Hematopoietic multipotent progenitor cell treated with erythropoietin and hydrocortisone succinate and interleukin-3 and kit ligand, for 8 days (in vitro differentiated cells): Measurements from ENCODE around the gene PMEPA1.
A peak's percentile ranks its signal among the peaks of the same experiment; 100 is the strongest.

ENCODE experiments used
- DNase-seq: peaks from one replicate; pipeline ENCODE4 v3.0.0-alpha.2; 2015

Gene PMEPA1

DNA sequence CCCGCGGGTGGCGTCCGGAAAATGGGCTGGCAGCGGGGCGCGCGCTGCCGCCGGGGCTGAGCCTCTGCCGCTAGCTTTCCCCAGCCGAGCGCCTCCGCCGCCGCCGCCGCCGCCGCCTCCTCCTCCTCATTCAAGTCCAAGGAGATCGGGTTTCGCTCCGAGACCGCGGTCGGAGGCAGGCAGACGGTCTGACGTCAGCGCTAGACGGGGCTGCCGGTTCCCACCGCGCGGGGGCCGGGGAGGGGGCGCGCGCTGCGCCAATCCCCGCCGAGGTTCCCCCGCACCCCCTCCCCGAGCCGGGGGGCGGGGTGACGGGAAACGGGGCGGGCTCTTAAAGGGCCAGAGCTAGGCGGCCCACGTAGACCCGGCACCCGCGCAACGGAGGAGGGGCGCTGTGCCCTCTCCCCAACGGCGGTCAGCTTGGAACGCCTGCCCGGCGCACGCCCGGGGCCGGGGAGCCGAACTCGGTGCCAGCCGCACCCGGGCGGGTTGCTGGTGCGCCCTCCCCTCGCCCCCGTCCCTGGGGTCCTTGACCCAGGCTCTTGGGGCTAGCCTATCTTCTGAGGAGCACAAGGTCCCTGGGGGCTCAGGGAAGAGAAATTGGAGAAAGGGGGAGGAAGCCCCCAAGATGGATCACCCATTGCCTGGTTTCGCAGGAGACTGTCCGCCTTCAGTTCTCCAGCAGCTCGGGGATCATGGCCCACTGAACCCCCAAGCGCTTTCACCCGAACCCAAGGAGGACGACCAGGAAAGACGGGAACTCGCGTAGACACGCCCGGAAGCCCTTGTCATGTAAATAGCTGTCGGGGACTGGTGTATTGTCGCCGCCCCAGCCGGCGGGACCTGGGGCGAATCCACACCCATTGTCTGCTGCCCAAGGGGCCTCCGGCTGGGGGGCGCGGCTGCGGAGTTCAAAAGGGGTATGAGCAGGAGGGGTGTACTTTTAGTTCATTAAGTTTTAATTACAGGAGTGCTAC lies at the start of gene PMEPA1:
Gene PMEPA1 (minus strand): TSS at position 193 of the 977 bp plus-strand sequence. CDS start 433 bp downstream, outside the sequence.
- peak; percentile 55 for DNase-seq

DNA sequence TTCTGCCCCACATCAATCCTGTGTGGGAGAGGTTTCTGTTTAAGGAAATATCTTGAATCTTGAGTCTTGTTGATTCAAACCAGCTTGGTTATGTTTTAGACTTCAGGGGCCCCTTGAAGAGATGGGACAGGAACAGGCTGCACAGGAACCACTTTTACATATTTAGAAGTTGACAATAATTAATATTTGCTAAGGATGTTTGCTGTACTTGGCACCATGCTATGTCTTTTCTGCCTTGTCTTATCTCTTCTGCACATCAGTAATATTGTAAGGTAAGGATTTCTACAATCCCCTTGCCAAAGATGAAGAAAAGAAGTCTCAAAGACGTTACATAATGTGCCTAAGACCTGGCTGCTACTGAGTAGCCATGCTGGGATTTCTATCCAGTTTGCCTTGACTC lies 48.0 kb upstream of the PMEPA1 start:
- DNase-seq: no peak

DNA sequence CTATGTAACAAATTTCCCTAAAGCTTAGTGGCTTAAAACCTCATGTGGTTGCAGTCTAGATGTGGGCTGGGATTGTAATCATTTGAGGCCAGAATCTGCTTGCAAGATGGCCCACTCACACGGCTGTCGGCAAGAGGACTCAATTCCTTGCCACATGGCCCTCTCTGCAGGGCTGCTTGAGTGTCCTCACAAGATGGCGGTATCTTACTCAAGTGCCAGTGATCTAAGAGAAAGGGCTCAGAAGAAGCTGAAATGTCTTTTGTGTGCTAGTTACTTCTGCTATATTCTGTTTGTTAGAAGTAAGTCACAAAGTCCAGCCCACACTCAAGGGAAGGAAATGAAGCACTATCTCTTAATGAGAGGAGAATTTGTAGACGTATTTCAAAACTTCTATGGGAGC lies 47.1 kb upstream of the PMEPA1 start:
- no peak for DNase-seq

DNA sequence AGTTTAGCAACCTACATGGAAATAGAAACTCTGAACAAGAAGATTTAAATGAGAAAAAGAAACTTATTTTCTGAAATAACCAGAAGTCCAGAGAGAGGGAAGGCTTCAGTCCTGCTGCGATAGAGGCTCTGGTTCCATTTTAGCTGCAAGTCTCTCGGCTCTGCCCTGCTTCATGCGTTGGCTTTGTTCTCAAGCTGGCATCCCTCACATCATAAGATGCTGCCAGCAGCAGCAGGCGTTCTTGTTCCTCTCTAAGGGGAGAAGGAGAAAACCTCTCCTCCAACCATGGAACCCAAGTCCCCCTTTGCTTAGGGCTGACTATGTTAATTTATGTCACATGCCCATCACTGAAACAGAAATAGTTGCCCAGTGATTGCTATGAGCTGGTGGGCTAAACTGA lies 46.4 kb upstream of the PMEPA1 start:
- DNase-seq: no peak

DNA sequence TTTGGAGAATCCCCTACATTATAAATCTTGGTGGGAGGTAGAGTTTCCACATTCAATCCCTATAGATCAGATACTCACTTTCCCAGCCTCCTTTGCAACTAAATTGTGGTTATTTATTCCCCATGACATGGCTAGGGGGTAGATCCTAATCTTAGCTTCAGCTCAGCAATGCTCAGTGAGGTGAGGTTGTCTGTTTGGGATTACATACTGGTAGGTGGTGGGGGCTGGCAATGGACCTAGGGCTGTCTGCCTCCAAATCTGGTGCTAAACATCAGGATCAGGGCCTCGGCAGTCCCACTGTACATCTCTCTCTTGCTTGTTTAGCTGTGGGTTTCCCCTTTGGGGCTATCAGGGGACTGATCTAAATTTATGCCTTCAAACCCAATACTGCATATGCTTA lies 45.8 kb upstream of the PMEPA1 start:
- DNase-seq: no peak

DNA sequence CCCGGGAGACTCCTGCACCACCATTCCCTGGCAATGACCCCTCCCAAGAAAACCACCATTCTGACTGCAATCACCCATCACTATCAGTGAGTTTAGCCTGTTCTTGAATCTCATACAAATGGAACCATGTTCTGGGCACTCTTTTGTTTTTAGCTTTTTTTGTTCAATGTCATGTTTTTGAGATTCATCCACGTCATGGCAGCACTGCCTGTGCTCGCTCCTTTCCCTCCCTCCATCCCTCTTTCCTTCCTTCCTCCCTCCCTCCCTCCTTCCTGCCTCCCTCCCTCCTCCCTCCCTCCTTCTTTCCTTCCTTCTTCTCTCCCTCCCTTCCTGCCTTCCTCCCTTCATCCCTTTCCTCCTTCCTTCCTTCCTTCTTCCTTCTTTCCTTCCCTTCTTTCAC lies 44.4 kb upstream of the PMEPA1 start:
- no peak for DNase-seq

DNA sequence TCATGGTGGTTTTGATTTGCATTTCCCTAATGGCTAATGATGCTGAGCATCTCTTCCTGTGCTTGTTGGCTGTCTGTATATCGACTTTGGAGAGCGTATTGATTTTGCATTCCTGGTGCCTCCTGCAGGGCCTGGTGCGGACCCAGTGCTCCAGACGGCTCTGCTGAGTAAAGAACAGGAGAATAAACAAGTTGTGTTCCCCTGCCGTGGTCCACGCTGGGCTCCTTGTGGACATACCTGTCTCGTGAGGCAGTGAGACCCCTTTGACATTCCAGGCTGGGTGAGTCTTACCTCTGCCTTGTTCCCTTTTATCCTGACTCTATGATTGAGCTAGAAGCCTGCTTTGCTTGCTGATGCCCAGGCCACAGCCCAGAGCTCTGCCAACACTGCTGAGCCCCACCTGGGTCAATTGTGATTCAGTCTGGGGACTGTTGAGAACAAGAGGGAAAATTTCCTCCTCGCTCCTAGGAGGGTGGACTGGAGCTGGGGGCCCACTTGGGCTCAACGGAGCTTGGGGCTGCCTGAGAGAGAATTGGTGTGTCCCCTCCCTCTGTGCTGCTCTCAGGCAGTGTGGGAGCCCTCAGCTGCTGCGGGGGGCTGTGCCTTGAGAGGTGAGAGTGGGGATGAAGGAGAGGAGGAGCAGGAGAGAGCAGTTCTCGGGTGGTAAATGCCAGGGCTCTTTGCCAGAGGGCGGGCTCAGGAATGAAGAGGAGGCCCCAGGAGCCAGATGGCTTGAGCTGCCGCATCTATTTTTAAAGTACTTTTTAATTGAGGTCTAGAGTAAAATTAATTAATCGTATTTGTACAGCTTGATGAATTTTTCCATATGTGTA lies 43.7 kb upstream of the PMEPA1 start:
- DNase-seq: no peak

- no peak for DNase-seq
Observed at GRCh38 chr20:57751411-57751810, 41.6 kb upstream of the PMEPA1 start.

GRCh38 chr20:57749869-57750268 lies 40.1 kb upstream of the PMEPA1 start:
- DNase-seq: no peak

- no peak for DNase-seq
Observed at GRCh38 chr20:57749131-57749690, 39.4 kb upstream of the PMEPA1 start.

- peak; percentile 47 for DNase-seq
Observed at GRCh38 chr20:57748601-57749130, 38.9 kb upstream of the PMEPA1 start.

DNA sequence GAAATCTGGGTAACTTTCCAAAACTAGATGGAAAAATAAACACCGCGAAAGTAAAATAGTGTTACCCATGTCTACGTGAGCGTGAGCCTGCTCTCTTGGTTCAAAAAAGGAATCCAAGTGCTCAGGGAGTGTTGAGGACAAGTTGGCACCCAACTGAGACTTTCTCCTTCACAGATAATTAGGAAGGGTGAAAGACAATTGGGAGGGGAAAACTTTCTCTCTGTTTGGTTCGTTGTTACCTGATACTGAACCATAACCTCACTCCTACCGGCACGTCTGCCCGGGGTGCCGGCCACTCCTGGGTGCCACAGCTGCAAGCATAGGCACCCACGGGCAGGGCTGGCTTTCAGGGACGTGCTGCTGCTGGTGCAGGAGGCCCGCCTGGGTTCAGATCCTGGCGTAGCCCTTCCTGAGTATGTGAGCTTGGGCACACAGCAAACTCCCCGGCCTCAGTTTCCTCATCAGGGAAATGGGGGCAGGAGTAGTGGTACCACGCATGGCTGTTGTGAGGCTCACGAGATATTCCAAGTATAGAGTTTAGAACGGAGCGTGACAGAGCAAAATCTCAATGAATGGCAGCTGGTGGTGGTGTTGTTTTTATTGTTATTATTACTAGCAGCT lies 38.2 kb upstream of the PMEPA1 start:
- DNase-seq: no peak

DNA sequence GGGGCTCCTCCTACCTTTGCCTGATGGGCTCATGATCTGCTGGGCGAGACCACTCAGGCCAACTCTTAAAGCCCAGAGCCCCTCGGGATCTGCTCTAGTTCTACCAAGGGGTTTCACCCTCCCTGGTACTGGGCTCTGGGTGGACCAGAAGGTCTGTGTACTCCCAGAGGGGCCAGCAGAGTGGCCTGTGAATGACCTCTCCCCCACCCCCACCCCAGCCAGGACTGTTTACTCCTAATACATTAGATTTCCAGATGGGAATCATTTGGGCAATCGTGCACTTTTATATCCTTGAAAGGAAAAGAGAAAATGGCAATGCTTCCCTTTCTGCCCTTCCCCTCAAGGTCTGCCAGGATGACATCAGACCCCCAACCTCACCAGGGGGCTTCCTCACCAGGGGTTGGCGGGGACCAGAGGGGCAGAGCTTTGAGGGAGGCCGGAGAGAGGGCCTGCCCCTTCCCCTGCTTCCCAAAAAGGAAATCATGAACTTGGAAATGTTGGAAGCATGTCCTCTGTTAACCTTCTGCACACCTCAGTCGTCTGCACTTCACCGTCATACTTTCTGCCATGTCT lies 37.1 kb upstream of the PMEPA1 start:
- no peak for DNase-seq

DNA sequence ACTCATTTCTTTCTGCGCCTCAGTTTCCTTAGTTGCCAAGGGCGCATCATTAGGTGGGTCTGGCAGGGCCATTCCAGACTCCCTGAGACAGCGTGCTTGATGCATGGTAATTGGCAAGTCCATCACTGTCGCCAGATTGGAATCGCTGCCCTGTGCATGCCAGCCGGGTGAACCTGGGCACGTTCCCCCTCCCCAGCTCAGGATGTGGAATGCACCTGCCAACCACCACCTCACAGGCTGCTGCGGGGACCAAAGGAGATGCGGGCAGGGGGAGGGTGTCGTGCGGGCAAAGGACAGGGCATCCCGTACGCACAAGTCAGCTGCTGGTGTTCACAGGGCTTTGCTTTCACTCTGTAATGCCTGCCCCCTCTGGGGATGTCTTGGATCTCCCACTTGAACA lies 36.4 kb upstream of the PMEPA1 start:
- no peak for DNase-seq

DNA sequence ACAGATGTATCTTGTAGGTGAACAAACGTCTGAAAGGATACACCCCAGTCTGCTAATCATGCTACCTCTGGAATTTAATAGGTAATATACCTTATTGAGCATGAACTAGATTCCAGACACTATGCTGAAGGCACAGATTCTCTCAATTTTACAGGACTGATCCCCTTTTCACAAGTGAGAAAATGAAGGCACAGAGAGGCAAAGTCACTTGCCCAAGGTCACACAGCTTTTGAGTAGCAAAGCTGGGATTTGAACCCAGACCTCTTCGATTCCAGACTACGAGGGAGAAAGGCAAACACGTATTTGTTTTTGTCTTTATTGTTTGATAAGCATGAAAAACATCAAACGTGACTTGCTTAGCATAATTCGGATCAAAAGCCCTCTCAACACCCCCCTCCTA lies 34.4 kb upstream of the PMEPA1 start:
- DNase-seq: no peak

DNA sequence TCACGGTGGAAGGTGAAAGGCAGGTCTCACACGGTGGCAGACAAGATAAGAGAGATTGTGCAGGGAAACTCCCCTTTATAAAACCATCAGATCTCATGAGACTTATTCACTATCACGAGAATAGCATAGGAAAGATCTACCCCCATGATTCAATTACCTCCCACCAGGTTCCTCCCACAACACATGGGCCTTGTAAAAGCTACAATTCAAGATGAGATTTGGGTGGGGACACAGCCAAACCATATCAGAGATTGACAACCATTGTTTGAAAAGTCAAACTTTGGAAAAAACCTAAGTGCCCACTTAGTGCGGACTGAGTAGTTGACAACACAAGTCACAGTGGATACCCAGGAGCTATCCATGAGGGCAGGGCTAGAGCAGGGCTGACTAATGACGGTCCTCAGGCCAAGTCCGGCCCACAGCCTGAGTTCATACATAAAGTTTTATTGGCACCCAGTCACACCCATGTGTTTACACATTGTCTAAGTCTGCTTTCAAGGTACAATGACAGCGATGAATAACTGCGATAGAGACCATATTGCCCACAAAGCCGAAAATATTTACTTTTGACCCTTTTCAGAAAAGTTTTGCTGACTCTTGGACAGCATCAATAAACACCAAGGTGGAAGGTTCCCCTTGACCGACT lies 33.8 kb upstream of the PMEPA1 start:
- no peak for DNase-seq

DNA sequence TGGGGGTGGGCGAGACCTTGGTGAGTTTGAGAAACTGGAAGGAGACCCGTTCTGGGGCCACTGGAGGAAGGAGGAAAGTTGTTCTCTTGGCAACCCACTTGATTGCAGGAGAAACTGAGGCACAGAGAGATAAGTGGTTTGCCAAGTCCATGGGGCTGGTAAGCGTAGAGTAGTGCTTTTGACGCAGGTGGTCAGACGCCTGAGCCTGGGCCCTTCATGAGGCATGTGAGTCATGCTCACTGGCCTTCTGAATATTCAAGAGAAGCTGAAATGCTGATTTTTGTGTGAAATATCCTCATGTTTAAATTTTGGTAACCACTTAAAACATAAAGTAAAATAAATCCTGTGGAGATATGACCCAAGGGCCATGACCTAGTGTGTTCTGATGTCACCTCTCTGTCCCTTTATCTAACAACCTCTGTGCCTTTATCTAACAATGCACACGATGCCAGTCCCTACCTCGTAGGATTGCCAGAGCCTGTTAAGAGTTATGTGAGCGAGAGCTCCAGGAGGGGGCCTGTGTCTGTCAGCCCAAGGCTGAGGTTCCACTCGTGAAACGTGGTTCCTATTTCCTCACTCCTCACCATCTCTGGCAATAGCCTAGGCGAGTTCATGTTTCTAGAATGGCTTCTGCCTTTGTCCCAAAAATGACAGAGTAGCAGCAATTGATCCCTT lies 32.8 kb upstream of the PMEPA1 start:
- peak; percentile 33 for DNase-seq

GRCh38 chr20:57738484-57738883 lies 28.7 kb upstream of the PMEPA1 start:
- DNase-seq: no peak

DNA sequence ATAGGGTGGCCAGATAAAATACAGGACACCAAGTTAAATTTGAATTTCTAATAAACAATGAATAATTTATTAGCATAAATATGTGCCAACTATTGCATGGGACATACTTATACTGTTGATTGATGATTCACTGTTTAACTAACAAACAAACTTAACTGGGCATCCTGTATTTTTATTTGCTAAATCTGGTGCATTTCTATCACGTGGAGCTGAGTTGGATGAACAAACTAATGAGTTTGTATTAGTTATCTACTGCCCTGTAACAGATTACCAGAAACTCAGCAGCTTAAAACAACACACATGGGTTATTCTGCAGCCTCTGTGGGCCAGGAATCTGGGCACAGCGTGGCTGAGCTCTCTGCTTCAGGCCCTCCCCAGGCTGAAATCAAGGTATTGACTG lies 28.2 kb upstream of the PMEPA1 start:
- DNase-seq: no peak

DNA sequence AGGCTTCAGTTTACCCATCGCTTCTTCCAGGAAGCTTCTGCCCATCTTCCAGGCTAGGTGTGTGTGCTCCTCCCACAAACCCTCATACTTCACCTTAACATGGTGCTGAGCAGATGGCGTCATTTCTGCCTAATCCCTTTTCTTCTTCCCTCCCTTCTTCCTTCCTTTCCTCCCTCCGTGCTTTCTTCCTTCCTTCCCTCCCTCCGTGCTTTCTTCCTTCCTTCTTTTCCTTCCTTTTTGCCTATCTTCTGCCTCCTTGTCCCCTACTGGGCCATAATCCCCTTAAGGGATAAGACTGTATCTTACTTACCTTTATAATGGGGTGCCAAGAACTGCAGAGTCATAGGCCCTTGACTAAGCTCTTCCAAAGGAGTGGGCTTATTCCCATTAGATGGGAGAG lies 27.5 kb upstream of the PMEPA1 start:
- DNase-seq: no peak

DNA sequence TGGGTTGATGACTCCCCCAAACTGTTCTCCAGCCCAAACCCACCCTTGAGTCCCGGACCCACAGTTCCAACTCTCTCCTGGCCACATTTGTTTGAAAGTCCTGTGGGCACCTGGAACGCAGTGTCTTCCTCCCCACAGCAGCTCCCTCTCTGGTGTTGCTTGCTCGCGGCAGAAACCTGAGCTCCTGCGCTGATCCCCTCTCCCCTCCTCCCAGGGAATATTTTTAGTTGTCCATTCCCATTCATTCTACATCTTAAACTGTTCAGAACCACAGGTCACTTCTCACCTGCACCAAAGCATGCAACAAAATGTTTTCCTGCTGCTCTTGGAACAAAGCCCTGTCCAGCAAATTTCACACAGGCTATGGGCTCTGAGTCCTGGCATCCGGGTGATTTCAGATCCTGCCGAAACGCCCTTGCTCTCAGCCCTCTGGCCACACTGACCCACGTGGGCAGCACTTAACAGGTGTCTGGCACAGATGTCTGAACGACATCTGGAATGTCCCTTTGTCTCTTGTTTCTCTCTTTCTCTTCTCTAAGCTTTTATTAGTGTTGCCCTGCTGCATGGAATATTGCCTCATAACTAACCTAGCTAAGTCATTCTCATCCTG lies 27.0 kb upstream of the PMEPA1 start:
- DNase-seq: no peak
